GM03348 (cell line): Measurements from ENCODE around the gene SIM1.

Experiments used
- DNase-seq: peaks from one replicate; pipeline ENCODE4 v3.0.0; 2012; ENCODE audit warnings: low spot score

The SIM1 gene

GRCh38 chr6:100457311-100457990 is 7.3 kb downstream of the SIM1 start:
- DNase-seq = no peak

DNA sequence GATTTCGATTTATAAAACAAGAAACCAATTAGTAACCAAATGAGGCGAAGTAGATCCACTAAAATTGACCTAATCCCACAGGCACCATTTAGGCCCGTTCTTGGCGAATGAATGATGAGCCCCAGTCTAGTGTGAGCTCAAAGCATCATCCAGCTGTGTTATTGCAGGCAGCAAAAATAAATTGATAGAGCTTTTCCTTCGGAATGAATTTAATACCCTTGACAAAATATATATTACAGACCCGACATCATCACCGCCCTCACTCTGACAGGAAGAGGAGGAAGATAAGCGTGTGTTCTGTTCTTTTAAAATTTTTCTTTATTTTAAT is 7.8 kb downstream of the SIM1 start:
- no peak for DNase-seq

- DNase-seq = no peak
Measured at GRCh38 chr6:100456141-100456907, 8.4 kb downstream of the SIM1 start.

DNA sequence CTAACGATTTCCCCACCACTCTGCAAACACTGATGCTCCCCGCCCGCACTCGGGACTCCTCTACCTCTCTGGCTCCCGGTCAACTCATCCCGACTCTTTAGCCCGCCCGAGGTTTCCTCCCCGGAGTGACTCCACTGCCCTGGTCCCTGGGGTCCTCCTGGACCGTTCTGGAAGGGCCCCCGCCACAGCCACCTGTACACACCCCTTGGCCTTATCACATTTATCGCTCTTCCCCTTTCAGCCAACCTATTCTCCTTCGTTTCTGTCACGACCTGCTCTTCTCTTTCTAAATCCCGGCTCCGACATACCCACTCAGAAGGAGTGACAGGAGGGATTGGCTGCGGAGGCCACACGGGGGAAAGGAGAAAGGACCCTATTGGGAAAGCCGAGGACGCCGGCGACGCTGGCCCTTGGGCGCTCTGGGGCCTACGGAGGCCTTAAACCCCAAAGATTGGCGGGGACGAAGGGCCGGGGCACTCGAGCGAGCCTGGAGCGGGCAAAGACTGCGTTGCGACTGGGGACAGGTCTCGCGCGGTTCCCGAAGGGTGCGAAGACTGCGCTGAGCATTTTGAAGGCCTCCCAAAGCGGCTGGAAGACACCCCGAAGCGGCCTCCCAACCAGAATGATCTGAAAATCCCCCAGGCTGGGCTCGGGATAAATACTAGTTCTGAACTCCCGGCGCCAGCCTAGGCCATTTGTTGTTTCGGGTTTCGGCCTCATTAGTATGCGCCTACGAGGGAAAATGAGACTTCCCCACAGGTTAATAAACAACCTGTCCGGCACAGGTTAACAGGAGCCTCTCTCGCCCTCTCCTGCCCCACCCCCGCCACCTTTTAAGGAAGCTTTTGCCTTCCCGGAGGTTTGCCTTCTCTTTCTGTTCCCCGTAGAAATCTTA is 9.2 kb downstream of the SIM1 start:
- no peak for DNase-seq

DNA sequence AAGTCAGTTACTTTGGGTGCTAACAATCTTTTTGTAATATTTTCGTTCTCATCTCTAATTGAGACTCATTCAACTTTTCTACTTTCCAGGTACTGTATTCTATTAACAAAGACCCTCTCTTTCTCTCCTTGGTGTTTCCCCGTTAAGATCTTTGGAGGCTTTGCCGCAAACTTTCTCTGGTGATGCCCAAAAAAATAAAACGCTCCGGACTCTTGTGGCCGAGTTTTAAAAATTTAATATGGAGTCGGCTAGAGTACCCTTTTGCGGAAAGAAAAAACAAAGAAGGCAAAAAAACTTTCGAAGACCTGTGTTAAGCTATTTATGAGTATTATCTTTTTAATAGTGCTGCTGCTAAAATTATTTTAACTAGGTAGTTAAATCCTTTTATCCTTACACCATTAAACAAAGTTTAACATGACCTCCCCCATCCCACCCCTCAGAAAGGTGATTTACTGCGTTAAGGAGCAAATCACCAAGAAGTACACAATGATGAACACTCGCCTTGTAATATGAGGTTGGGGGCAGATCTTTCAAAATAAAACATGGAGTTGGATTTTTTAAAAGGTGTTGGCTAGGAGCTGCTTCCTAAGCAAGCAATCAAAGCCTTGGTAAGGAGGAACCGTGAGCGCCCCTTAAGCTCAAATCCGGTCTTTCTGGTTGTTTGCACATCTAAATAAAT is 10.0 kb downstream of the SIM1 start:
- DNase-seq = no peak

DNA sequence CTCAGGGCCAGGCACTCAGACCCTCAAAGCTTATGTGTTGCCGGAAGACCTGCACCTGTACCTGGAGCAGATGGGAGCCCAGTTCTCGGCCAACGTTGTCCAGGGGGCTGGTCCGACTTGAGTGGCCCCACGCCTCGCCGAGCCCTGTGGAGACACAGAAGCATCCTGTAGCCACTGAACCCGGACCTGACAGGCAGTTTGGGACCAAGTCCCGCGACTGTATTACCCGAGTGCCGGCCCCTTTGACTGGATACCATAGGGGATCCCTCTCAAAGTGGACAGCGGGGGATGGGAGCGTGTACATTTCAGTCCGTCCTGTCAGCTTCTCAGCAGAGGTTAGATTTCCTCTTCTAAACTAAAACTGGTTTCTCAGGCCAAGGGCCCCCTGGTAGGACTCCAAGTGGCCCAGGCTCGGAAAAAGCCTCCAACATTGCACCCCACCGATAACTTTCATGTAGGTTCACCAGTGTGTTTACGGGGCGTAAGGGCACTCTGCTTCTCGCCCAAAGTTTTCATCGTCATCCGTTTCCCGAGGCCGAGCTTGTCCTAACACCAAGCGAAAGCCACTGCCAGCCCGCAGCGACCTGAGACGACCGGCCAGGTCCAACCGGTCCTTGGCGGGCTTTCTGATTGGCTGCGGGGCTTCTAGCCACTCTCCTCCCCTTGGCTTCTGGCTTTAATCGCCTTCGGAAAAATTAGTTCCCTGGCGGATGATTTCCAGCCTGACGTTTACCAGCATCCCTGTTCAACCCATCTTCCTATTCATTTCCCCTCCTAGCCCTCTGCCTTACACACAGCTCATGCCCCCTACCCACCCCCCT is 10.8 kb downstream of the SIM1 start:
- no peak for DNase-seq

- no peak for DNase-seq
Measured at GRCh38 chr6:100452998-100453397, 11.7 kb downstream of the SIM1 start.

DNA sequence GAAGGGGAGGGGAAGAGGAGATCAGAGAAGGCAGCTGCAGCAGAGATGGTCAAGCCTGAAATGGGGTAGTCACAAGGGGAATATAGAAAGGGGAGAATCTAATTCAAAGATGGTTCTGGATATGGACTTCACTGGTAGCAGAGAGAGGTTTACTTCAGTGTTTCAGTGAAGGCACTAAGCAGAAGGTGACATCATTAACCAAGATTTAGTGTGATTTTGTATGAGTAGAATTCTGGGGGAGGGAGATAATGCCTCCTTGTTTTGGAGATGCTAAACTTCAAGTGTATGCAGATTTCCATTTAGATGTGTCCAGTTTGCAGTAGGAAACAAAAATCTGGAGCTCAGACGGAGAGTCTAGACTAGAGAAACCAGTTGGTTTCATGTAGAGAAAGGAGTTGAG is 13.1 kb downstream of the SIM1 start:
- DNase-seq = no peak

GRCh38 chr6:100449239-100449691 is 15.5 kb downstream of the SIM1 start:
- no peak for DNase-seq

- no peak for DNase-seq
Measured at GRCh38 chr6:100447900-100448748, 16.6 kb downstream of the SIM1 start.

DNA sequence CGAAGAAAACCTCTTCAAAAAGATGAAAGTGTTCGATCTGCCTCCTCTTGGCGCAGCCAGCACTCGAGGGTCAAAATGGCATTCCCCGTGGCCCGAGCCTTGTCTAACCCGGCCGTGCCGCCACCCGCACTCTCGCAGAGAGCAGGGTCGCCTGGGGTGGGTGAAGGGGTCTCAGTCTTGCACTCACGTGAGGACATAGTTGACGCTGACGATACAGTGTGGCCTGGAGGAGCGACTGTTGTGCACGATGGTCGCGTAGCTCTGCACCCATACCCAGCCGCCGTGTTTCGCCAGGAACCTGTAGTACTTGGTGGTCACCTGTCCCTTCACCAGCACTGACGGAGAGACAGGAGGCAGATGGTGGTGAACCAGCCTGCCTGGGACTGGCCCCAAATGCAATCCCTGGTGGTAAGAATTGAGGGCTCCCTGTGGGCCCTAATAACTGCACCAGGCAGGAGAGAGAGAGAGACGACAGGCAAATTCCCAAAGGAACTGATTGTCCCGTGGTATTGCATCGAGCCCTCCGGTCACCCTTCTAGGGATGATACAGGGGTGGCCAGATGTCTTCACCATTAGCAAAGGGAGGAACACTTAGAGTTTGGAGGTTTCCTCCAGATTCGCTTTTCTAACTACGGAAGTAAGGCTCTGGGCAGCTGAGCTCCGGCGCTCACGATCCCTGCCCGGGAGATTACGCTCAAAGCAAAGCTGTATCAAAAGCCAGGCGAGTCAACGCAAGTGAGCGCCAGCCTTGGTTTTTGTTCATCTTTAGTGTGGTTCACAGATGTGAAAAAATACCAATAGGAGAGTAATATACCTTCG is 17.4 kb downstream of the SIM1 start:
- no peak for DNase-seq

DNA sequence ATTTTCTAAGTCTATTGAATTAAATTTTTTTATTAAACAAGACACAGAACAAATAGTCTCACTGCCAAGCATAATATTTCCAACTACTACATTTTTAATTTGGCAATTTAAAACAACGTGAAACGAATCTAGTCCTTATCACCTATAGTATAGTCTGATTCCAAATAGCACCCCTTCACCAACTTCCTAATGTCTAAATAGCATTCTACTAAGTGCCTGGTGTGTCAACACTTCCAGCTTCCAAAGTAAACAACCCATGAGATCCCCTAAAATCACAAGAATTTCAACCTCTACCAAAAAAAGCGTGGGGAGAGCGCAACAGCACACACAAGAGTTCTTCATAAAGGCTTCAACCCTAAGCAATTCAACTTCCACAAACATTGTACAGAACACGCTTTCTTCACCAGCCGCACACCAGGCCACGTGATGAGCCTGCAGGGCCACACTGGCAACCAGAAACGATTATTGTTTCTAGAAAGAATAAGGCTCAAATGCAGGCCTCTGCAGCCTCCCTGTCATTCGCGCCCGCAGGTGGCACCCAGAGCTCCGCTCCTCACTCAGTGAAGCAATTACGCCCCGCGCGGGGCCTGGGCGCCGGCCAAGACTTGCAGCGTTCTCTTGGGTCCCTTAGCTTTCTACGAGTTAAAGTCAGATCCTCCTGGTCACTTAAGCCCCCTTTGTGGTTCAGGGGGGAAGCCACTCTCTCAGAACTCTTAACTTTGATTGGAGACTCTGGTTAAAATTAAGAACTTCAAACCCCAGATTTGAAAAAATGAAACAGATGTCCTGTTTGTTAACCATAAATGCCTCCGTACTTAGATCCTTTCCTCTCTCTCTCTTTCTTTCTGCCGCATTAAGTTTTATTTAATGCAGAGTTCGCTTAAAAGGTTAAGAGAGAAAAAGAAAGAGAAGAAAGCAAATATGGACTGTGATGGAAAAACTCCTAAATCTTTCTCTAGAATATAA is 18.3 kb downstream of the SIM1 start:
- DNase-seq = no peak

GRCh38 chr6:100445512-100445911 is 19.2 kb downstream of the SIM1 start:
- no peak for DNase-seq

DNA sequence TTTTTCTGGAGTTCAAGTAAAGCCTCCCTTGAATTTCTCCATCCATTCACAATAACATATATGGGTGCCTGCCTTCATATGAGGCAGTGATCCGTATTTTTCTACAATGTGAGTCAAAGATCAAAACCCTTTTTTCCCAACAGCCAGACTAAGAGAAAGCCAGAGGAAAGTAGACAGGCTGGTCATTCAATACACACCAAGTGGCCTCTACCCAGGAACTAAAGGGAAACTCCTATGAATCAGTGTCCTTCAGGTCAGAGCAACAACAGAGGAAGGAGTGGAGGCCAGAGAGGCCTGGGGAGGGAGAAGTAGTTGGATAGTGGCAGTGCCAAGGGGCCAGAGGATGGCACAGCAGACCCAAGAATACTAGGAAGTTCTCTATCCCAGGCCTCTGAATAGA is 23.8 kb downstream of the SIM1 start:
- no peak for DNase-seq

DNA sequence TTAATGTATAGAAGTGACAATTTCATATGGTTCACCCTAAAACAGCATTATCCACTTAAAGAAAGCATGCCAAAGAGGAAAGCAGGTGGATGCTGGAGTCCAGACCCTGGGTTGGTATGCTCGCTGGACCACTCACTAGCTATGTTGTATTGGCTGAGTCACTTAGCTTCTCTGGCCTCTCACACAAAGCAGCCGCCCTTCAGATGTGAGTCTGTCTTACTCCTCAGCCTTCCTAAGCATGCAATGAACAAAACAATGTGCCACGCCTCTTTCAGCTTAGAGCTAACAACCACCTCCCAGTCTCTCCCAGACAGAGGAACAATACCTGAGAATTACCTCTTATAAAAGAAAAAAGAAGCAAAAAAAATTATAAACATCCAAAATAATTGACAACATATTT is 29.4 kb downstream of the SIM1 start:
- peak; percentile 48 for DNase-seq

DNA sequence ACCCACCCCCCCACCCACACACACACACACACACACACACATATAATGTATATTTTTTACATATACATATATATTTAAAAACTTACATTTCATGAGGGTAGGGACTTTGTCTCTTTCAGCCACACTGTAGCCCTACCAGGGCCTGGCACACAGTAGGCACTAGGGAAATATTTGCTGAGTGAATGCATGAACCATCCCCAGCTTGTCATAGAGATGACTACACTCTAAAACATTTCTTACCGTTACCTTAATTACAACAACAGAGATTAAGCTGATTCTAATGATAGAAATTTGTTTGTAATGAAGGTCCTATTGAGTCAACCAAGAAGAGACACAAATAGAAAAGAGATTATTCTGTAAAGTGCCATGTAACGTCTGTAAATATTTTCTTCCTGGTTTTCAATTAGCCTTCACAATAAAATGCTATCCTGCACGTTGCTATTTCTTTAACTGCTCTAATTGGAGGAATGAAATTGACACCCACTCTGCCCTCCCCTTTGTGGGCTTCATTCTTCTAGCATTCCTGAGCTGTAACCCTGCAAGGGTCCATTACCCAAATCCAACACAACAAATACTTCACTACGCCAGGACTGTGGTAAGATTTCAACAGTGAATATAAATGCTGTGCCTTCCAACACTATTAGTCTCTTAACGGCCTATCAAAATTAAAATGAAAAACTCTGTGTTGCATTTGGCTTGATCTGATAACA is 30.8 kb downstream of the SIM1 start:
- no peak for DNase-seq

DNA sequence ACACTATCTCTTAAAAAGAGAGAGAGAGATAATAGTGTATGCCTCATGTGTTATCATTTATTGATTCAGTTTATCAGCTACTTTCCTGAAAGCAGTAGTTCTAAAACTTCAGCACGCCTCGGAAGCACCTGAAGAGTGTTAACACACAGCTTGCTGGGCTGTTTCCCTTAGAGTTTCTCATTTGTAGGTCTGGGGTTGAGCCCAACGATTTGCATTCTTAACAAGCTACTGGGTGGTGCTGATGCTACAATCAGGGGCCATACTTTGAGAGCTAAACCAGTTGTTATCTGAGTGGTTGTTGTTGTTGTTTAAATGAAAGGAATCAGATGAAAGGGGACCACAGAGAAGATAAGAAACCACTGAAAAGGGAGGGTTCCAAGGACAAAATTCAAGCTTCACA is 32.6 kb downstream of the SIM1 start:
- DNase-seq = no peak

GRCh38 chr6:100430962-100431361 is 33.8 kb downstream of the SIM1 start:
- DNase-seq = no peak
